SK-N-MC (cell line): ENCODE measurements around the gene RBPJ.
A peak's percentile ranks its signal among the peaks of the same experiment; 100 is the strongest.
"Not testable (repeated sequence)": the region's sequence is repeated elsewhere in the genome, so short reads cannot be mapped to it uniquely, and the experiment has no call there.

Source experiments
- DNase-seq: peaks from one replicate; pipeline ENCODE4 v3.0.0-alpha.2; 2011; ENCODE audit warnings: low read depth, low spot score
- H3K27ac ChIP-seq: fragments of 200-600 bp; sonication (generic); 2 replicates; pipeline ENCODE4 v1.5.1; 2016; ENCODE audit warnings: mixed run types
- H3K36me3 ChIP-seq: fragments of 200-600 bp; sonication (generic); 2 replicates; pipeline ENCODE4 v1.6.1; 2017; ENCODE audit warnings: antibody characterized with exemption, low read length, mixed read lengths; ENCODE audit not compliant: insufficient read depth
- H3K4me3 ChIP-seq: fragments of 200-600 bp; sonication (generic); 2 replicates; pipeline ENCODE4 v1.5.1; 2016
- H3K9ac ChIP-seq: fragments of 200-600 bp; sonication (generic); 2 replicates; pipeline ENCODE4 v1.8.0; 2017; ENCODE audit warnings: mixed run types, mixed read lengths; ENCODE audit not compliant: insufficient read length
- H3K9me3 ChIP-seq: fragments of 200-600 bp; sonication (generic); 2 replicates; pipeline ENCODE4 v1.6.1; 2017; ENCODE audit warnings: low read depth, mild to moderate bottlenecking, antibody characterized with exemption, low read length, moderate library complexity, mixed read lengths
- EZH2 ChIP-seq: fragments of 200-600 bp; sonication (generic); IDR thresholded peaks from one replicate; pipeline ENCODE4 v1.6.1; 2017; ENCODE audit warnings: antibody characterized with exemption
- FOXP2 ChIP-seq: optimal IDR thresholded peaks from 2 replicates; pipeline ENCODE3; 2011; ENCODE audit warnings: mild to moderate bottlenecking, moderate library complexity; ENCODE audit not compliant: insufficient read depth; ENCODE audit errors: extremely low read length, control extremely low read depth
- POLR2AphosphoS5 ChIP-seq: IDR thresholded peaks from 2 replicates; pipeline ENCODE4 v1.6.1; 2012; ENCODE audit warnings: mild to moderate bottlenecking, low read depth, low read length, borderline replicate concordance

The RBPJ gene

DNA sequence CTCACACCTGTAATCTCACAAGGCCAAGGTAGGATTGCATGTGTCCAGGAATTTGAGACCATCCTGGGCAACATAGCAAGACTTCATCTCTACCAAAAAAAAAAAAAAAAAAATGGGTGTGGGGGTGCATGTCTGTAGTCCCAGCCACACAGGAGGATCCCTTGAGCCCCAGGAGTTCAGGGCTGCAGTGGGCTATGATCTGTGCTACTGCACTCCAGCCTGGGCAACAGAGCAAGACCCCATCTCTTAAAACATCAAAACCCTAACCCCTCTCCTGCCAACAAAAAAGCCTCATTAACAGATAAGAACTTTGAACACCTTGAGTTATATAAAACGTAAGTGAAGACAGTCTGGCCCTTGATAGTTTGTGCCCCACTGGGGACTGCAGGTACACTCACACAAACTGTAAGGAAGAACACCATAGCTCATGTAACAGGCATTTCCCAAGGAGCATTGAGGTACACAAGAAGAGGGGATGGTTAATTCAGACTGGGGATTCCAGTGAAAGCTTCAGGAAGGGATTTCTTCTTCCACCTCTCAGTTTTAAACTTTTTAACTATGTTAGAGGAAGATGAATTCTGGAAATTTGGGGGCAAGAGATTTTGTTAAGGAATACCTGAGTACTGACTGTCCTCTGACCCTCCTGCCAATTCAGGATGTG, 34.7 kb downstream of the RBPJ start:
- TF ChIP-seq FOXP2 (no peak), EZH2 (no peak), POLR2AphosphoS5 (no peak)
- H3K9me3 ChIP-seq: no peaks in the 10 kb centered on the region
- DNase-seq: no peak
- no peak overlapping the region for H3K27ac ChIP-seq
- no peaks in the 10 kb centered on the region for H3K36me3 ChIP-seq
- H3K4me3 ChIP-seq: no peak overlapping the region
- H3K9ac ChIP-seq: no peak overlapping the region

DNA sequence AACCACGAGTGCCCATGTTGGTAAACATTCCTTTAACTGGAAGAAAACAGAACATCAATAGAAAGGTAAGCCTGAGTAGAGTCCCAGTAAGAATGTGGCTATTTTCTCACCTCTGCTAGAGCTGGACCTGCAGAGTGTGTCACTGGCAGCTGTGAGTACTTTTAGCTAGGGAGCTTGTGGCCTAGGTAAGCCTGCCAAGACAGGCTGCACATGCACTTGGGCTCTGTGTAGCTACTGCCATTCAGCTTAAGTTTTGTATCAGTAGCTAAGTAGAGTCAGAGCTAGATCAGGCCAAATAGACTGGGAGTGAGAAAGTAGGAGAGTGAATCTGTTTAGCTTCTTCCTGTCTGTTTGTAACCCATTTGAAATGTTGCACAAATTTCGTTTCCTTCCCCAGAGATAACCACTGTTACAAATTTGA, 35.3 kb downstream of the RBPJ start:
- Histone ChIP-seq H3K36me3 (no peaks in the 10 kb centered on the region), H3K9ac (no peak overlapping the region), H3K27ac (no peak overlapping the region), H3K9me3 (no peaks in the 10 kb centered on the region), H3K4me3 (no peak overlapping the region)
- DNase-seq: no peak
- no peak for TF ChIP-seq FOXP2
- TF ChIP-seq POLR2AphosphoS5: no peak
- no peak for TF ChIP-seq EZH2

DNA sequence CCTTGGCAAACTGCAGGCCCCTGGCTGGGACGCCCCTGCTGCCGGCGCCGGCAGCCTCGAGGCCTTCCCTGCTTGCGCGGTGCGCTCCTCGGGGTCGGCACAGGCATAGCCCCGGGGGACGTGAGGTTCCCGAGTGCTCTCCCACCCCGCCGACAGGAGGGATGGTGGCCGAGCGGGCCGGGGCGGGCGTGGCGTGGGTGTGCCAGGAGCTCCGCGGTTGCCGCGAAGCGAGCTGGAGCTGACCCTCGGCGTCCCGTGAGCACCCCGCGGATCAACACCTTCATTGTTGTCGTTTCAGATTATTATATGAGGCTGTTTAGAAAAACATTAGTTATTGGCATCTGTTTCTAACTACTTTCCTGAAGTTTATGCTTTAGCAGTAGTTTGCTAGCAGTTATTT, 38.7 kb downstream of the RBPJ start:
- H3K36me3 ChIP-seq, H3K9ac ChIP-seq, H3K4me3 ChIP-seq: not testable (repeated sequence)

DNA sequence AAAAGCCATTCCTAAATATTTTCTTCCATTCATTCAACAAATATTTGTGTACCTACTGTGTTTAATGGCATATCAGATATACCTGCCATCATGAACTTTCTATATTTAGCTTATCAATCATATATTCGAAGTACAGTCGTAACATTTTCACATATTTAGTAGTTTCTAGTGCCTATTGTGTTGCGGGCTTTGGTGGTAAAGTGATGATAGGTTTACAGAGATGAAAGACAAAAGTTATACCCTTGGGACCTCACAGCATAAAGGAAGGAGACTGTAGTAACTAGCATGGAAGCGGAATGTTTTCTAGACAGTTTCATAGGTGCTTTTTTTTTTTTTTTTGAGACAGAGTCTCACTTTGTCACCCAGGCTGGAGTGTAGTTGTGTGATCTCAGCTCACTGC, 39.5 kb downstream of the RBPJ start:
- H3K36me3 ChIP-seq: no peaks in the 10 kb centered on the region
- H3K27ac ChIP-seq: no peak overlapping the region
- H3K4me3 ChIP-seq: no peak overlapping the region
- no peak overlapping the region for H3K9ac ChIP-seq
- DNase-seq: no peak
- TF ChIP-seq FOXP2 (no peak), EZH2 (no peak), POLR2AphosphoS5 (no peak)
- no peaks in the 10 kb centered on the region for H3K9me3 ChIP-seq

More for the DNA sequence above, 38.7 kb downstream of the RBPJ start:
- H3K27ac ChIP-seq, DNase-seq, H3K9me3 ChIP-seq: not testable (repeated sequence)

DNA sequence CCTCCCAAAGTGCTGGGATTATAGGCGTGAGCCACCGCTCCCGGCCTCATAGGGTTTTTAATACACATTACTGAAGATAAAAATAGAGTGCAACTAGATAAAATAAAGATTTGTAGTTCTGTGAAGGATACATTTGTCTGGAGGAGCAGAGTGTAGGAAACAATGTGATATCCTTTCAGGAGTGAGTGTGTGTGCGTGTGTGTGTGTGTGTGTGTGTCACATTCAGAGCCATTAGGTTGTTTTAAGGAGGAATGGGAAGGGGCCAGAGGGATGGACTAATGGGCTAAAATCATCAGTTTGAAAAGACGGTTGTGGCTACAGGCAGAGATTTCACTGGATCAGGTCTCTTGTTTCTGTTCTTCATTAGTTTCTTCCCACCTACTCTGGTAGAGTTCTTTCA, 40.0 kb downstream of the RBPJ start:
- no peak for TF ChIP-seq POLR2AphosphoS5
- TF ChIP-seq FOXP2: no peak
- no peak for TF ChIP-seq EZH2
- DNase-seq: no peak
- H3K9ac ChIP-seq: no peak overlapping the region
- H3K27ac ChIP-seq: no peak overlapping the region
- no peaks in the 10 kb centered on the region for H3K9me3 ChIP-seq
- H3K4me3 ChIP-seq: no peak overlapping the region
- no peaks in the 10 kb centered on the region for H3K36me3 ChIP-seq

DNA sequence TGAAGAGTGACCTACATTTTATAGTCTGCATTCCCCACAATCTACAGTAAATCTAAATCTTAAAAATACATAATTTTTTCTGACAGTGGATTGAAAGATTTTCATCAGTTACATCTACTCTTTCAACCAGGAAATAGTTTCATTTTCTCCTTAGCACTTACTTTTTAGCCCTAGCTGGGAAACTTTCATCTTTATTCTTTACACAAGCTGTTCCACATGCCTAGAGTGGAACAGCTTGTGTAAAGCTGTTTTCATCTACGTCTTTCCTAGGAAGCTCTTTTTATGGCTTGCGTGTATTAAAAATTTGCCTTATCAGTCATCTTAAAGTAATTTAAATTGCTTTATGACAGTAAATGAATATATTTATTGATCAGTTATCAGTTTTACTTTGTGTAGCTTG, 40.5 kb downstream of the RBPJ start:
- H3K9me3 ChIP-seq: no peaks in the 10 kb centered on the region
- TF ChIP-seq EZH2: no peak
- TF ChIP-seq POLR2AphosphoS5: no peak
- no peak for TF ChIP-seq FOXP2
- no peak overlapping the region for H3K9ac ChIP-seq
- no peak overlapping the region for H3K27ac ChIP-seq
- DNase-seq: no peak
- no peak overlapping the region for H3K4me3 ChIP-seq
- no peaks in the 10 kb centered on the region for H3K36me3 ChIP-seq

DNA sequence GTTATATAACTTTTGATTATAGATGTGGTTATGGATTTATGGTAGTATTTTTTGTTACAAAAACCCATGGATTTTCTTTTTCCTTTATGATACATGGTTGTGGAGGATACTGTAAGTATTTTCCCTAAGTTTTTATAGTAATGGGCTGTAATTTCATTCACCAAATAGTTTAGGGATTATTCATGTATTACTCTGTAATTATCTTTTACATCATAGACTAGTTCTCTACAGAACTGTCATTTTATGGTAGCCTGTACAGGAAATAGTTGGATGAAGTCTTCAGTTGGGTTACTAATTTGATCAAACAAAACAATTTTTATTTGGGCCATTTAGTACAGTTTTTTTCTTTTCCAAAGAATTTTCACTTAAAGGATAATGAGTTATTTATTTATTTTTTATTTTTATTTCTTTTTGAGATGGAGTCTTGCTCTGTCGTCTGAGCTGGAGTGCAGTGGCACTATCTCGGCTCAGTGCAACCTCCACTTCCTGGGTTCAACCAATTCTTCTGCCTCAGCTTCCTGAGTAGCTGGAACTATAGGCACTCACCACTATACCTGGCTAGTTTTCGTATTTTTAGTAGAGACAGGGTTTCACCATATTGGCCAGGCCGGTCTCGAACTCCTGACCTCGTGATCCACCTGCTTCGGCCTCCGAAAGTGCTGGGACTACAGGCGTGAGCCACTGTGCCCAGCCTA, 42.1 kb downstream of the RBPJ start:
- no peak overlapping the region for H3K9ac ChIP-seq
- no peak for TF ChIP-seq FOXP2
- no peak for TF ChIP-seq EZH2
- TF ChIP-seq POLR2AphosphoS5: no peak

DNA sequence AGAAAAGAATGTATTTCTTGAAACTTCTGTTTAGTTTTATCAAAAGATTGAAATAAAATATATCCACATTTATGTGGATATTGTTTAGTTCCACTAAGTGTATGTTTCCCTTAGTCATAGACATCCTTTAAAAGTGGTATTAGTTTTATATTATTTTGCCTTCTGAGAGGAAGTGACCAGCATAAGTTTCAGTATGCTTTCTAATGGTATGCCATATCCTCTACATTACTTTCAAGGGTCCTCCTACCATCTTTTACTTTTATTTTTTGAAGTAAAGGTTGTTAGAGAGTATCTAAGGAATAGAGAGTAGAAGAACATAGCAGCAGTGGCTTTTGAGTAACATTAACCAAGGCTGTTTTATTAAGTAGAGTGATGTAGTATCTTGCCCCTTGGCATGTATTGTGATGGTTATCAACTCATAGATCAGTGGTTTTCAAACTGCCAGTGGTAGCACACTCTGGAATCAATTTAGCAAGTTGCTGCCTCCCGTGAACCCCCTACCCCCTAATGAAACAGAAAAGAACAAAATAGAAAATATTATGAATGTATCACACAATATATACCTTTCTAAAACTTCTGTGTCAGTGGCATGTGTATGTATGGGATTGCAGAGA, 44.8 kb downstream of the RBPJ start:
- Histone ChIP-seq H3K4me3 (no peak overlapping the region), H3K36me3 (no peaks in the 10 kb centered on the region), H3K9me3 (no peaks in the 10 kb centered on the region), H3K9ac (no peak overlapping the region), H3K27ac (no peak overlapping the region)
- no peak for DNase-seq
- TF ChIP-seq POLR2AphosphoS5 (no peak), EZH2 (no peak), FOXP2 (no peak)

More for the DNA sequence above, 42.1 kb downstream of the RBPJ start:
- Histone ChIP-seq H3K27ac (no peak overlapping the region), H3K9me3 (no peaks in the 10 kb centered on the region), H3K36me3 (no peaks in the 10 kb centered on the region), H3K4me3 (no peak overlapping the region)
- no peak for DNase-seq

DNA sequence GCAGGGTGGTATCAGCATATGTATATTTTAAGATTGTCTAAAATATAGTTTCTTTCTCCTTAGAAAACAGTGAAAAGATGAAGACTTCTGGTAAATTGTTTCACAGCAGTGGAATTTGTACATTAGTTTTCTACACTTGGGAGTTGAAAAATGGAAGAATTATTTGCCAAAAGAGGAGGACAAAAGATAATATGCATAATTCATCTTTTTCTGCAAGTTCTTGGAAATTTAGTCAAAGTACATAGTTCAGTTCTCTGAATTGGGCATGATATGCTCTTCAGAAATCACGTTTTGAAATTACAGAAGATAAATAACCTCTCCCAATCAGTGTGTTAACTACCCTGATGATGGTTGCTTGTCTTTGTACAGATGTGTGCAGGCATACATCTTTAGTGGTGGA, 47.0 kb downstream of the RBPJ start:
- 0 out of 2 replicates have a peak overlapping the region, but pooled peaks have one; percentile 9 for H3K4me3 ChIP-seq
- no peak for TF ChIP-seq EZH2
- no peak for TF ChIP-seq FOXP2
- TF ChIP-seq POLR2AphosphoS5: no peak
- no peak for DNase-seq
- H3K36me3 ChIP-seq: no peaks in the 10 kb centered on the region
- H3K9ac ChIP-seq: no peak overlapping the region
- no peaks in the 10 kb centered on the region for H3K9me3 ChIP-seq
- 0 out of 2 replicates have a peak overlapping the region, but pooled peaks have one; percentile 73 for H3K27ac ChIP-seq
